K562 (cell line): ENCODE measurements around the gene EDN2. TPM values are rescaled to one million over a fixed set of nuclear protein-coding genes. Genes with fewer than 3 reads are reported as not detected.

ENCODE experiments used
- ATAC-seq: fragments of 200-7000 bp; cut with Tn5 transposase; 3 replicates; pipeline ENCODE4 v1.9.1; 2020; ENCODE audit warnings: moderate library complexity
- BruUV-seq: library from RNA; stranded (reverse); fragments of 400-500 nt; replicated peaks from 2 replicates; lab custom pipeline; 2021; lab: Mats Ljungman, UMichigan
- CTCF ChIA-PET: fragments of 300-600 bp; formaldehyde crosslinking; extraction: SDS; loops from one replicate; lab custom pipeline; 2021; ENCODE audit warnings: low intra/inter-chr PET ratio; lab: Yijun Ruan, JAX
- POLR2A ChIA-PET: fragments of 300-600, 350-650 bp; sonication (Branson Sonifier 250); formaldehyde crosslinking; extraction: SDS; loops from one replicate; lab custom pipeline; 2021; ENCODE audit warnings: antibody characterized with exemption, inconsistent platforms; lab: Yijun Ruan, JAX
- DNase-seq, 4 experiments: peaks; one replicate each; pipeline versions ENCODE4 v3.0.0 to v3.0.0-alpha.2; 2011 to 2018; ENCODE audit warnings: low spot score in 3 of 4, mixed read lengths in 3 of 4; ENCODE audit errors: extremely low read depth in 1 of 4
- FAIRE-seq: peaks from 2 replicates; lab custom pipeline; 2011; peaks lifted over from hg19 to GRCh38; lab: Jason Lieb, UNC
- H2AFZ ChIP-seq: 2 replicates; pipeline ENCODE4 v1.6.0; 2011; ENCODE audit warnings: low read depth, low read length, control low read depth, inconsistent platforms
- H3K27ac ChIP-seq: fragments of 200-600 bp; 3 replicates; pipeline ENCODE4 v1.8.0; 2011; ENCODE audit warnings: low read depth, mild to moderate bottlenecking, control low read depth, inconsistent platforms, low read length, moderate library complexity, mixed read lengths; ENCODE audit errors: extremely low read depth
- H3K27me3 ChIP-seq, 2 experiments: fragments of 300-600 bp in 1 of 2; 2 replicates in 1 of 2; 3 replicates in 1 of 2; pipeline versions ENCODE4 v1.6.0 to v1.8.0; 2011; ENCODE audit warnings: inconsistent platforms in 2 of 2, low read length in 2 of 2, mild to moderate bottlenecking in 1 of 2, mixed read lengths in 1 of 2, moderate library complexity in 1 of 2; ENCODE audit not compliant: control insufficient read depth in 2 of 2, insufficient read depth in 2 of 2
- H3K36me3 ChIP-seq: fragments of 300-600 bp; 3 replicates; pipeline ENCODE4 v1.8.0; 2011; ENCODE audit warnings: mild to moderate bottlenecking, low read length, inconsistent platforms; ENCODE audit not compliant: control insufficient read depth, insufficient read depth
- H3K4me1 ChIP-seq, 2 experiments: fragments of 200-600 bp in 1 of 2; replicated peaks in 1 of 2; 2 replicates in 1 of 2; 3 replicates in 1 of 2; pipeline versions ENCODE4 v1.5.1 to v1.8.0; 2011; ENCODE audit warnings: inconsistent platforms in 2 of 2, low read length in 2 of 2, mild to moderate bottlenecking in 1 of 2, mixed read lengths in 1 of 2, moderate library complexity in 1 of 2; ENCODE audit not compliant: control insufficient read depth in 2 of 2, insufficient read depth in 2 of 2
- H3K4me2 ChIP-seq: 2 replicates; pipeline ENCODE4 v1.6.1; 2011; ENCODE audit warnings: low read length, control low read depth, inconsistent platforms, mixed read lengths; ENCODE audit not compliant: insufficient read depth
- H3K4me3 ChIP-seq: fragments of 200-600 bp; sonication (generic), shearing (Covaris generic); 2 replicates; pipeline ENCODE4 v1.5.1; 2016; ENCODE audit warnings: control low read depth, inconsistent platforms
- H3K79me2 ChIP-seq: fragments of 200-600 bp; 3 replicates; pipeline ENCODE4 v1.8.0; 2011; ENCODE audit warnings: low read length, inconsistent platforms; ENCODE audit not compliant: control insufficient read depth, insufficient read depth
- H3K9ac ChIP-seq, 2 experiments: 2 replicates each; pipeline versions ENCODE4 v1.6.0 to v1.6.1; 2011; ENCODE audit warnings: low read depth in 2 of 2, low read length in 2 of 2, control low read depth in 1 of 2, inconsistent platforms in 1 of 2, mild to moderate bottlenecking in 1 of 2, mixed read lengths in 1 of 2; ENCODE audit not compliant: insufficient read depth in 1 of 2
- H3K9me1 ChIP-seq: one replicate; pipeline ENCODE4 v1.6.0; 2011; ENCODE audit warnings: inconsistent platforms, mild to moderate bottlenecking, low read length, moderate library complexity; ENCODE audit not compliant: control insufficient read depth, insufficient read depth
- H3K9me3 ChIP-seq: replicated peaks from 2 replicates; pipeline ENCODE4 v1.5.1; 2011; ENCODE audit warnings: low read depth, low read length, inconsistent platforms; ENCODE audit not compliant: control insufficient read depth, insufficient read depth
- H4K20me1 ChIP-seq: replicated peaks from 2 replicates; pipeline ENCODE4 v1.6.1; 2011; ENCODE audit warnings: low read length, inconsistent platforms, mixed read lengths; ENCODE audit not compliant: control insufficient read depth, insufficient read depth
- AFF4 ChIP-seq: sonication (generic); formaldehyde crosslinking; IDR thresholded peaks from 2 replicates; pipeline ENCODE4 v1.8.0; 2023; ENCODE audit warnings: mild to moderate bottlenecking, missing genetic modification reagents
- DPF2 ChIP-seq: fragments of 450-650 bp; IDR thresholded peaks from 2 replicates; pipeline ENCODE4 v1.6.1; 2016
- EHMT2 ChIP-seq: fragments of 450-650 bp; IDR thresholded peaks from 2 replicates; pipeline ENCODE4 v1.6.1; 2018; ENCODE audit warnings: antibody characterized with exemption
- NFYB ChIP-seq: IDR thresholded peaks from 2 replicates; pipeline ENCODE4 v1.6.1; 2011; ENCODE audit warnings: mild to moderate bottlenecking, moderate library complexity; ENCODE audit not compliant: insufficient read length; ENCODE audit errors: extremely low read depth
- NONO ChIP-seq, 2 experiments: fragments of 200-400 bp in 1 of 2; fragments of 450-650 bp in 1 of 2; formaldehyde crosslinking in 1 of 2; IDR thresholded peaks; 2 replicates each; pipeline ENCODE4 v1.6.1; 2017; ENCODE audit warnings: low read depth in 2 of 2, mild to moderate bottlenecking in 2 of 2, moderate library complexity in 2 of 2, low read length in 1 of 2
- ZNF253 ChIP-seq: fragments of 250-450 bp; sonication (Bioruptor Pico); conservative IDR thresholded peaks from 2 replicates; pipeline ENCODE4 v1.6.1; 2021; ENCODE audit warnings: mild to moderate bottlenecking
- WGBS: fragments of 100-300 bp; shearing (Covaris generic); methylation state at CpG from one replicate; pipeline ENCODE4 v1.1.6; 2016; ENCODE audit warnings: low coverage, mixed read lengths; ENCODE audit not compliant: insufficient coverage; ENCODE audit errors: missing lambda C conversion rate; 5-methylcytosine and 5-hydroxymethylcytosine counted together
- in situ Hi-C: fragments of 300-500 bp; cut with MboI; formaldehyde crosslinking; loops from 4 replicates; pipeline ENCODE4 v1.15.0; 2018; ENCODE audit warnings: inconsistent platforms, mixed read lengths
- intact Hi-C: fragments of 100-400 bp; cut with micrococcal nuclease; formaldehyde crosslinking; loops from 2 replicates; pipeline ENCODE4 v1.14.2; 2022
- polyA plus RNA-seq, 8 experiments: library from polyadenylated mRNA; depleted of rRNA in 4 of 8; stranded (reverse) in 5 of 8; unstranded in 3 of 8; fragments of >200 nt; fragmentation: Nextera tagmentation in 2 of 8; fragmentation: Illumina TruSeq in 1 of 8; extraction: Ambion mirVana in 2 of 8; extraction: Trizol in 1 of 8; gene quantifications; 2 replicates each; pipeline versions ENCODE4 v1.2.1 to v1.2.3, GENCODE V29; 2011 to 2014; ENCODE audit warnings: inconsistent platforms in 1 of 8, missing spikeins in 1 of 8
- total RNA-seq, 7 experiments: library from RNA; depleted of rRNA in 6 of 7; stranded (reverse); fragments of >200 nt in 6 of 7; fragmentation: Illumina TruSeq in 2 of 7; extraction: Trizol in 2 of 7; gene quantifications; 2 replicates each; pipeline versions ENCODE4 v1.2.1 to v1.2.3, GENCODE V29; 2011 to 2021; ENCODE audit warnings: low replicate concordance in 1 of 7

Gene EDN2
- total and polyA plus RNA-seq, 9 of the 15 experiments (the other 6 are each of a cell fraction or from before 2014, with no cell fraction given), result not detected

- TF ChIP-seq AFF4 (CRISPR knock-in tag), result no peak
Observed at GRCh38 chr1:41463516-41463915, 21.0 kb downstream of the EDN2 start (continued).

- no TSS peak for BruUV-seq
- 0% methylated on average over 2 of the region's 2 CpGs for WGBS
Observed at GRCh38 chr1:41462680-41463004, 21.8 kb downstream of the EDN2 start.

More at GRCh38 chr1:41462680-41463004, 21.8 kb downstream of the EDN2 start:
- H2AFZ ChIP-seq, result no peak overlapping the region
- DNase-seq, result no peak
- 0 out of 3 replicates have a peak, but pooled peaks have one; percentile 51 for ATAC-seq
- H3K9me1 ChIP-seq, result no peaks in the 10 kb centered on the region
- 0 out of 2 replicates have a peak, but pooled peaks cover 6% of the 10 kb centered on the region for H4K20me1 ChIP-seq
- H3K36me3 ChIP-seq, result no peaks in the 10 kb centered on the region
- H3K4me1 ChIP-seq, result no peaks in the 10 kb centered on the region
- H3K27ac ChIP-seq, result no peak overlapping the region
- POLR2A ChIA-PET, result interaction anchor here (1.2 kb wide), 1 partner anchor 13 kb away, joined by 3 read pairs; no protein-coding TSS in a partner anchor
- in situ Hi-C loops (no loop called here), intact Hi-C loops (no loop called here)
- H3K9me3 ChIP-seq, result no peaks in the 10 kb centered on the region
- H3K4me3 ChIP-seq, result no peak overlapping the region
- no peak overlapping the region for H3K4me2 ChIP-seq
- no peak overlapping the region for H3K9ac ChIP-seq
- no peaks in the 10 kb centered on the region for H3K79me2 ChIP-seq
- CTCF ChIA-PET, result interaction anchor here (0.6 kb wide), 2 partner anchors 30 to 428 kb away, joined by 3 read pairs; no protein-coding TSS in a partner anchor
- H3K27me3 ChIP-seq, result peaks cover 0 to 29% of the 10 kb centered on the region in 2 experiments; a peak in 4 of 5 replicates
- no peak for FAIRE-seq
- TF ChIP-seq DPF2 (no peak), EHMT2 (no peak), NONO (IDR thresholded peaks at IDR 0.05; ENCODE audit: low read depth in 2 of 2, low read length in 1 of 2) (no peak), NFYB (peak; percentile 22), ZNF253 (no peak)
